ENCODE measurements around the gene PPP2R5D.
"Not testable (repeated sequence)": the region's sequence is repeated elsewhere in the genome, so short reads cannot be mapped to it uniquely, and the experiment has no call there.

The PPP2R5D gene

GRCh38 chr6:42939810-42940167 is 44.6 kb upstream of the PPP2R5D start:
- peaks cover 81% of the 10 kb centered on the region for H3K36me3 ChIP-seq (ENCODE audit: insufficient read depth, low read length)
- no peak for TF ChIP-seq EZH2 (IDR thresholded peaks at IDR 0.05; ENCODE audit: borderline replicate concordance, low read depth, low read length, severe bottlenecking)
- no peak for TF ChIP-seq CTCF (IDR thresholded peaks at IDR 0.05; ENCODE audit: borderline replicate concordance, extremely low read depth, low read length, poor library complexity, severe bottlenecking)
- no peak overlapping the region for H3K9ac ChIP-seq (ENCODE audit: low read depth, low read length)
- DNase-seq = no peak
- H3K27ac ChIP-seq (ENCODE audit: low read length) = no peak overlapping the region
- peaks cover 14% of the 10 kb centered on the region for H3K79me2 ChIP-seq (ENCODE audit: insufficient read depth, low read length)
- no peaks in the 10 kb centered on the region for H3K4me1 ChIP-seq (ENCODE audit: insufficient read depth, low read length)
- no peaks in the 10 kb centered on the region for H3K27me3 ChIP-seq (ENCODE audit: insufficient read depth, low read length, poor library complexity)
- H4K20me1 ChIP-seq (ENCODE audit: insufficient read depth, low read length) = peaks cover 32% of the 10 kb centered on the region
- no peak overlapping the region for H2AFZ ChIP-seq (ENCODE audit: low read depth, low read length)
- H3K9me3 ChIP-seq (ENCODE audit: insufficient read depth, low read length, severe bottlenecking) = no peaks in the 10 kb centered on the region
- no peak overlapping the region for H3K4me3 ChIP-seq (ENCODE audit: low read depth in 1 of 2, low read length in 2 of 2)
- H3K4me2 ChIP-seq (ENCODE audit: insufficient read depth, low read length) = no peak overlapping the region
- ATAC-seq (ENCODE audit: insufficient read depth, low read depth) = no peak

- H3K79me2 ChIP-seq (ENCODE audit: insufficient read depth, low read length) = peaks cover 10% of the 10 kb centered on the region
- H3K27ac ChIP-seq (ENCODE audit: low read length) = no peak overlapping the region
- no peaks in the 10 kb centered on the region for H3K4me1 ChIP-seq (ENCODE audit: insufficient read depth, low read length)
- H2AFZ ChIP-seq (ENCODE audit: low read depth, low read length) = no peak overlapping the region
- ATAC-seq (ENCODE audit: insufficient read depth, low read depth) (0 out of 3 replicates have a peak, but pooled peaks have one; percentile 6), DNase-seq (no peak)
- no peaks in the 10 kb centered on the region for H3K27me3 ChIP-seq (ENCODE audit: insufficient read depth, low read length, poor library complexity)
- H4K20me1 ChIP-seq (ENCODE audit: insufficient read depth, low read length) = peaks cover 28% of the 10 kb centered on the region
- H3K9me3 ChIP-seq (ENCODE audit: insufficient read depth, low read length, severe bottlenecking) = no peaks in the 10 kb centered on the region
- no peak overlapping the region for H3K4me3 ChIP-seq (ENCODE audit: low read depth in 1 of 2, low read length in 2 of 2)
- H3K36me3 ChIP-seq (ENCODE audit: insufficient read depth, low read length) = peaks cover 79% of the 10 kb centered on the region
- no peak overlapping the region for H3K9ac ChIP-seq (ENCODE audit: low read depth, low read length)
- no peak for TF ChIP-seq EZH2 (IDR thresholded peaks at IDR 0.05; ENCODE audit: borderline replicate concordance, low read depth, low read length, severe bottlenecking)
- TF ChIP-seq CTCF (IDR thresholded peaks at IDR 0.05; ENCODE audit: borderline replicate concordance, extremely low read depth, low read length, poor library complexity, severe bottlenecking) = no peak
- H3K4me2 ChIP-seq (ENCODE audit: insufficient read depth, low read length) = no peak overlapping the region
These were observed 43.8 kb upstream of the PPP2R5D start for GRCh38 chr6:42940493-42941045.

- not testable (repeated sequence) for H3K4me1 ChIP-seq (ENCODE audit: insufficient read depth, low read length); H3K4me3 ChIP-seq (ENCODE audit: low read depth in 1 of 2, low read length in 2 of 2); H3K27me3 ChIP-seq (ENCODE audit: insufficient read depth, low read length, poor library complexity); H3K9ac ChIP-seq (ENCODE audit: low read depth, low read length); H2AFZ ChIP-seq (ENCODE audit: low read depth, low read length); H3K4me2 ChIP-seq (ENCODE audit: insufficient read depth, low read length); H3K27ac ChIP-seq (ENCODE audit: low read length); H3K79me2 ChIP-seq (ENCODE audit: insufficient read depth, low read length); H3K9me3 ChIP-seq (ENCODE audit: insufficient read depth, low read length, severe bottlenecking); ATAC-seq (ENCODE audit: insufficient read depth, low read depth); DNase-seq
- H4K20me1 ChIP-seq (ENCODE audit: insufficient read depth, low read length) = peaks cover 26% of the 10 kb centered on the region
- H3K36me3 ChIP-seq (ENCODE audit: insufficient read depth, low read length) = peaks cover 71% of the 10 kb centered on the region
These were observed 43.0 kb upstream of the PPP2R5D start for GRCh38 chr6:42941356-42941755.

GRCh38 chr6:42942444-42942843 is 41.9 kb upstream of the PPP2R5D start:
- Histone ChIP-seq H2AFZ (ENCODE audit: low read depth, low read length) (no peak overlapping the region), H3K4me3 (ENCODE audit: low read depth in 1 of 2, low read length in 2 of 2) (no peak overlapping the region), H3K36me3 (ENCODE audit: insufficient read depth, low read length) (peaks cover 60% of the 10 kb centered on the region), H3K9me3 (ENCODE audit: insufficient read depth, low read length, severe bottlenecking) (no peaks in the 10 kb centered on the region), H4K20me1 (ENCODE audit: insufficient read depth, low read length) (peaks cover 26% of the 10 kb centered on the region), H3K4me1 (ENCODE audit: insufficient read depth, low read length) (no peaks in the 10 kb centered on the region), H3K9ac (ENCODE audit: low read depth, low read length) (no peak overlapping the region), H3K27ac (ENCODE audit: low read length) (no peak overlapping the region), H3K27me3 (ENCODE audit: insufficient read depth, low read length, poor library complexity) (no peaks in the 10 kb centered on the region), H3K4me2 (ENCODE audit: insufficient read depth, low read length) (no peak overlapping the region), H3K79me2 (ENCODE audit: insufficient read depth, low read length) (no peaks in the 10 kb centered on the region)
- ATAC-seq (ENCODE audit: insufficient read depth, low read depth) = no peak
- DNase-seq = no peak
- TF ChIP-seq EZH2 (IDR thresholded peaks at IDR 0.05; ENCODE audit: borderline replicate concordance, low read depth, low read length, severe bottlenecking) = no peak
- no peak for TF ChIP-seq CTCF (IDR thresholded peaks at IDR 0.05; ENCODE audit: borderline replicate concordance, extremely low read depth, low read length, poor library complexity, severe bottlenecking)

All from DND-41 (cell line).